Endothelial cell of hepatic sinusoid (primary cell): ENCODE measurements around the gene CTBP2.

Experiments
- in situ Hi-C: cut with HindIII; loops from 2 replicates; pipeline ENCODE4 v1.10.0; 2017; ENCODE audit warnings: low sequenced_read_pairs

The CTBP2 gene

DNA sequence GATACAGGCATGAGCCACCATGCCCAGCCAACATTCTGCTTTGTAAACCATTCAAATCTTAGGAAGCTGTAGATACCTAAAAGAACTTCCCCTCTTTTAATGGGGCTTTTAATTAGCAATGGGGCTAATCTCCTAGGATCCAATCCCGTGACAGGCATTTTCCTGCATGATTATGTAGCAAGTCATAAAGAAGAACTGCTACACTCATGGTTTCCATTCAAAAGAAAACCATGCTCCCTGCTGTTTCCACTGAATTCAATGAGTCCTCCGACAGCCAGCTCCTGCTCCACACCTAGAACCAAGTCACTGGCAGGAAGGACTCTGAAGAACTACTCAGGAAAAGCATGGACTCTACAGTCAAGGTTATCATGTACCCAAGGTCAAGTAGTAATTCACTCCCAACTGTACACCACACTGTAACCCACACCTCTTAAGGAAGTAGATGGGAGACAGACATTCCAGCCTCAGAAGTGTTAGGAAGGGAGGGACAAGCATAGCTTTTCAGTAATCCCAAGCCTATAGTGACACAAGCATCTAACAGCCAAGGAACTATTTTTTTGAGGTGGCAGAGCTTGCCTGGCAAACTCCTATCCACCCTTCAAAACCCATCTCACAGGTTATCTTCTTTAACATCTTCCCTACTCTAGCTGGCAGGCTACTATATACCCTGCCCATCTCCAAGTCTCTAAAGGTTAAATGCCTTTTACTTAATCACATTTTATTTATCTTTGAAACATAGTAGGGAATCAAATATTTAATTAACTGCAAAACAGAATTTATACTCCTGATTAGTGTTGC is 47.5 kb downstream of the CTBP2 start:
- in situ Hi-C loops = no loop called here

DNA sequence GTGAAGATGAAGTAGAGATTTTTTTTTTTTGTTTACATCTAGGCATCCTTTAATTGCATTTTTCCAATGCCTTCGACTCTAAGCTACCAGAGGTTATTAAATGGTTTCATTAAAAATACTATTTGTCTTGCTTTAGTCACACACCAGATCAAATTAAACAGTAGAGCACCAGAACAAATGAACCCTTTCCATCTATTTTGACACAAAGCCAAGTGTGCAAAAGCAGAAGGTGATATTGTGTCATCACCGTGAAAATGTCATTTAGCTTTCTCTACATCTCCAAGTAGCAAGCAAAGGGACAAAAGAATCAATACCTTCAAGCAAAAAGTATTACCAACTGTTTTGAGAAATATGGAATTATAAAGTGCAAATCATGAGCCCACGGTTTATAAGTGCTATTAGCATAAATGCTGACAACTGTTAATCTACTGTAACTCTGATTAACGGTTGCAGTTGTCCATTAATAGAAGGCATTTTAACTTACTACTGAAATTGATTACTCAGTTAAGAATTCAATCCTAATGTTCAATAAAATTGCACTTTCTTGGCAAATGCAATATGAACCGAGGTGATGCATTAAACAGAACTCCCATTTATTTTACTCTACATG is 49.1 kb downstream of the CTBP2 start:
- in situ Hi-C loops = no loop called here

DNA sequence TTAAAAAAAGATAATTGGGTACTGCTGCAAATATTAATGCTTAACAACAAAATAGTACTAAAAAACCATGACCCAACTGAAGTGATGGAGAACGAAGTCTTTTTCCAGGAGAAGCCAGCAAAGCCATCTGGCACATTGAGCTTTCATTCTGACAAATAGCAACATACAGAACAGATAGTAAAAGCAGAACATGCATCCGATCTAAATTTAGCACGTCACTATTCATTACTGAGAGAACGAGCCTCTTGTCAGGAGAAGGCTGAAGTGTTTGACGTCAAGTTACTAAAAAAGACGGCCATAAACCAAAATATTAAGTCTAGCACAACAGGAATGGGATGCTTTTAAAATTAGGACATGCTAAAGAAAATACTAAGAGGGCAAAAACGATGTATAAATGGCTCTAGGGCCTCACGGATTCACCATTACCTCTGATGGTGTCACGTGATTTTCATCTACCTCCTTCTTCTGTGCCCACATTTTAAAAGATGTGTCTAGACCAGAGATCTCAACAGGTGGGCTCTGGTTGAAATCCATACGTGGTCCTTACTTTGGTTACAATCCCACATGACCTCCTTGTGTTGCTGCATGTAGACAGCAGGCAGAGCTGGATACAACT is 52.3 kb downstream of the CTBP2 start:
- in situ Hi-C loops = loop anchor here (5.0 to 10.0 kb wide), 3 partner anchors 64 to 107 kb away; no protein-coding TSS in a partner anchor

DNA sequence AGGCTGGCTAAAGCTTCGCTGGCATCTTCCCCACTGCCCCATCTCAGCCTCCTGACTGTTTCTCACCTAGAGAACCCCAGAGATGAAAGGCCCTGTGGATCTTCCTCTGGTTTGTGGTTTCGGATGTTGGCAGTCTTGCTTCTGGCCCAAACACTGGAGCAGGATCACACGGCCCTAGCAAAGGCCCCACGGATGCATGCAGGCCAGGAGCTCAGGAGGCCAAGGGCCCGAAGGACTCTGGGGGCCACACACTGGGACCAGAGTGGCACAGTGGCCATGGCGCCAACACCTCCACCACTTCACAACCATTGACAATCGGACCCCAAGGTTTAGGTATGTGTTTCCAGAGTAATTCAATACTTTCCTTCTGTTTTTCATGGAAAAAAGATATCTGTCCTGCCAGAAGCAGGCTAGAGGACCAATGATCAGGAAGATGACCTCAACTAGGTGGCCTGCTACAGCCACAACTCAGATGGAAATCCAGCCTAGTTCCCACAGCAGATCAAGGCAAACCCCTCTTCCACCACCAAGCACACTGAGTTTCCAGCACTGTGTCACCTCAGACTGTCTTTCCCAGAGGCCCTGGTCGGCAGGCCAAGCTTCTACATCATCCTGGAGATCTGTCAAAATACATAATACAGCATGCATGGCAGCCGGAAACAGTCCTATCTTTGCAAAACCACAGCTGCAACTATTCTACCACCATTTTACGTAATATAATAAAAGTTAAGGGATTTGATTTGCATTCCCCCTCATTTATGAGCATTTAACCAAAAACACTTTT is 53.0 kb downstream of the CTBP2 start:
- in situ Hi-C loops = loop anchor here (5.0 to 10.0 kb wide), 3 partner anchors 65 to 107 kb away; no protein-coding TSS in a partner anchor

DNA sequence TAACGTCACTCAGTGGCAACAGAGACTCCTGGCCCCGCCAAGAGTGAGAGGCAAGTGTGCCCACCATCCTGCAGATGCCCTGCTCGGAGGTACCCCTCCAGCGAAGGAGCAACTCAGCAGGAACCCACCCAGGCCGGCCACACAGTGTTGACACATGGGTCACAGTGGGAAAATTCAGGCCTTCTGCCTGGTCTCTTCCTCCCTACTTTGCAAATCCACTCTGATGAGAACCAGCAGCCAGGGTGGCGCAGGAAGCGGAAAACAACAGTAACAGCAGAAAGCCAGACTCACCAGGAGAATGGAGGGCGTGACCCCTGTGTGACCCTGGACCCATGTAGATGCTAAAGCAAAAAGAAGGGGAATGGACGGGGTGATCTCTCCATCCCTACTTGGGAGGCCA is 53.8 kb downstream of the CTBP2 start:
- in situ Hi-C loops = loop anchor here (5.0 to 10.0 kb wide), 3 partner anchors 64 to 108 kb away; no protein-coding TSS in a partner anchor

DNA sequence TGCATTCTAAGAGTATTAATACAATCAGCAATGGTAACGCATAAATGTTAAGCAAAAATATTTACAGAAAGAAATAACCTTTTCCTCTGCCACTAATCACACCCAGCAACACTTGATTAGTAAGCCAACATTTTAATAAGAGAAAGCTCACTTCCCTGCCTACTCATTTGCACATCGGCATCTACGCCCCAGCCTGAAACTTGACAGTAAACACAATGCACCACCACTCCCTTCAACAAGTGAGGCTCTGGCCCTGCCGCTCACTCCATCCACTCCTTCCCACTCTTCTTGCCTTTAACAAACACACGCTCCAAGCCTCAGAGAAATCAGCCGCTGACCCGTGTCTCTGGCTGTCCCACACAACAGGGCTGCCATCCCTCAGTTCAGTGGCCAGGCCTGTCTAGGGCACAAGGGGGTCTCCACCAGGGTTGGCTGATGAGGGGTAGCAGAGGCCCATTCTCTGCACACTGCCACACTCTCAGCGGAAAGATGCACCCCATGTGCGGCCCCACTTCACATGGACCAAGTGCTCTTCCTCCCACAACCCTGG is 54.6 kb downstream of the CTBP2 start:
- in situ Hi-C loops = loop anchor here (5.0 to 10.0 kb wide), 3 partner anchors 63 to 109 kb away; no protein-coding TSS in a partner anchor

DNA sequence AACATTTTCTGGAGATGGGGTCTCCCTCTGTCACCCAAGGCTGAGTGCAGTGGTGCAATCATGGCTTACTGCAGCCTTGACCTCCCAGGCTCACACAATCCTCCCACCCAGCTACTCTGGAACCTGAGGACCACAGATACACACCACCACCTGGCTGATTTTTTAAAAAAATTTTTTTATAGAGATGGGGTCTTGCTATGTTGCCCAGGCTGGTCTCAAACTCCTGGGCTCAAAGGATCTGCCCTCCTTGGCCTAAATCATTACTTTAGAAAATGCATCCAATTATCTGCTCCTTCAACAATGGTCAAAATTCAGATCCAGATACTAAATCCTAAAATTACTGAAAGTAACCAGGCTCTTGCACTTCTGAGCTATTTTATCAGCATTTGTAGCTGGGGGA is 55.2 kb downstream of the CTBP2 start:
- in situ Hi-C loops = loop anchor here (5.0 to 10.0 kb wide), 3 partner anchors 63 to 110 kb away; no protein-coding TSS in a partner anchor

DNA sequence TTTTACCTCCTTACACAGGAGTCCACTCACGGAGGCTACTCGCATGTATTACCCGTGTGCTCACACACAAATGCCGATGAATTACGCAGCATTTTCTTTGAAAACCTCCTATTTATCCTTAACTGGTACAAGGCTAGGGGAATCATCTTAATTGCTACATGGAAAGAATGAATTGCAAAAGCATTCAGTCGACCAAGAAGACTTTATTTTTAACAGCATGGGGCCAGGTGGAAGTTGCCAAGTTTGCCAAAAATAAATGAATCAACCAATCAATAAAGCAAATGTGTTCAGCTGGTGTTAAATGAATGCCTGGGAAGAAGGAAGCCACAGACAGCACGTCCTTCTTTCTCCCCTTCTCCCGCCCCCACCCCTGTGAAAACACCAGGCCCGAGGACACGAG is 55.8 kb downstream of the CTBP2 start:
- in situ Hi-C loops = loop anchor here (10.0 kb wide), 1 partner anchor 110 kb away; no protein-coding TSS in a partner anchor

DNA sequence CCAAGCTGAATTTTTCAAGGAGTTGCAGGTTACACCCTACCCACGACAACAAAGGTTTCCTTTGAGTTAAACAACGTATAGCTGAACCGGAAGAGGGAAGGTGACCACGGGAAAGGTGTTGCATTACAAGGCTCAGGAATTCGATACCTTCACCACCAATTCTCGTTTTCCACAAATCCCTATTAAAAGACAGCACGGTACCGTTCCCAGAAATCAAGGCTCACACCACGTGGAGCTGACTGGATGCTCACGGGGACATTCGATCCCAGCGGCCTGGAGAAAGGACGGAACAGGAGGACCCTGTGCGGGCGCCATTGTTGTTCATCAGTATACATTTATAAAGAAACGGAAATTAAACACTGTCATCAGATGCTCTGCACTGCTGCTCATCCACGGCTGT is 56.4 kb downstream of the CTBP2 start:
- in situ Hi-C loops = loop anchor here (10.0 kb wide), 1 partner anchor 111 kb away; no protein-coding TSS in a partner anchor

DNA sequence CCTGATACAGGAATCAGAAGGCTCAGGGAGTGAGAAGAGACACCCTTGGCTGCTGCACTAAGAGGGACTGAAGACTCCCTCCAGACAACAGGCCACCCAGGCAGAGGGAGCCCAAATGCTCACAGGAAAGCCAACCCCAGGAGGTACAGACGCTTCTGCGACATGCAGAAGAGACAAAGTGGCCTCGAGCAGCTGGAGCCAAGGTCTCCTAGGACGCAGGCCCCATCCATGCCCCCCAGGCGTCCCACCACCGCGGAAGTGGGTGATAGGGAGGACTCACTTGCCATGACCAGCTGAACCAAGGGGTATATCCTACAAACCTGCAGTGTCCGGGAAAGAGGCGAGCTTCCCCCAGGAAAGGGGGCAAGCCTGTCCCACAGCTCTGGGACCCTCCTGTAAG is 56.9 kb downstream of the CTBP2 start:
- in situ Hi-C loops = loop anchor here (10.0 kb wide), 1 partner anchor 111 kb away; no protein-coding TSS in a partner anchor

DNA sequence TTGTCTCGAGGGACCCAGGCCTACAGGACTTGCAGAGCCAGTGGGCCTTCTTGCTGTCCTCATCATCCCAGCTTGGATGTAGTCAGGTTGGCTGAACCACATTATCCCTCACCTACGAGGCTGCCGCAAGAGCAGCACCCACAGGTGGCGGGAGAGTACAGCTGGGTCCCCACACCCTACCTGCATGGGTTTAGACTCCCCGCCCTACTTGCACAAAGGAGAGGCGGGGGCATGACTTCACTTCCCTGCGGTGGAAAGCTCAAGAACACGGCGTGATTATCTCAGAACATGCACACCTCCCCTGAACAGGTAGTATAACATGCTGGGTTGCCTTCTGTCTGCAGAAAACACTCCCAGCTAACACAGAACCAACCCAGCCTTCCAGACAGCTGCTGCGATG is 57.5 kb downstream of the CTBP2 start:
- in situ Hi-C loops = loop anchor here (10.0 kb wide), 1 partner anchor 112 kb away; no protein-coding TSS in a partner anchor

DNA sequence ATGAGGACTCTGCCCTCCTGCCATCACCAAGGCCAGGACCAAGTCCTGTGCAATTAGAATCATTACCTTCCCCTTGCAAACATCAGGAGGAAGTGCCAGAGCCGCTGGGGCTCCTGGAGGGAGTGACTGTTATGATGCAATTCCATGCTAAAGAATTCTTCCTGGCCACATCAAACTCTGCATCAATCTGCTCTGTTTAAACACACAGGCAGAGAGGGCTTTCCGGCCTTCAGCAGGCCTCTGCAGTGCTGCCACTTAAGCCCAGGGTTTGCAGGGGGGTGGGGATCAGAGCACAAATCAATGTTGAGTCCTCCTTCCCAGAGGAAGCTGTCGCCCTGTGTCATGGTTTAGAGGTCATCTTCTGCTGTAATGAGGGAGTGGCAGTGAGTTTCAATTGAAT is 58.1 kb downstream of the CTBP2 start:
- in situ Hi-C loops = loop anchor here (10.0 kb wide), 1 partner anchor 113 kb away; no protein-coding TSS in a partner anchor

DNA sequence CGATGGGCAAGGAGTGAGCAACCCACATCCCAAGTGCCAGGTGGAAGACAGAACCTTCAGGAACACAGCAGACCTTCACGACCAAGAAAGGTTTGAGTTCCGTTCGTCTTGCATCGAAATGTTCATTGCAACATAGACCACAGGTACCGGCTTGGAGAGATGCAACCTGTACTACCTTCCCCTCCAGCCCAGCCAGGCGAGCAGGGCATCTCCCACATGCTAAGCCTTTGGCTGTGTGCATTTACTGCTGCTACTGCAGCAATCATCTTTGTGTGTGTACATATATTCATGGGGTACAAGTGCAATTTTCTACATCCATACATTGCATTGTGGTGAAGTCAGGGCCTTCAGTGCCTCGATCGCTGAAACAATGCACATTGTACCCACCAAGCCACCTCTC is 58.8 kb downstream of the CTBP2 start:
- in situ Hi-C loops = loop anchor here (10.0 kb wide), 1 partner anchor 113 kb away; no protein-coding TSS in a partner anchor

DNA sequence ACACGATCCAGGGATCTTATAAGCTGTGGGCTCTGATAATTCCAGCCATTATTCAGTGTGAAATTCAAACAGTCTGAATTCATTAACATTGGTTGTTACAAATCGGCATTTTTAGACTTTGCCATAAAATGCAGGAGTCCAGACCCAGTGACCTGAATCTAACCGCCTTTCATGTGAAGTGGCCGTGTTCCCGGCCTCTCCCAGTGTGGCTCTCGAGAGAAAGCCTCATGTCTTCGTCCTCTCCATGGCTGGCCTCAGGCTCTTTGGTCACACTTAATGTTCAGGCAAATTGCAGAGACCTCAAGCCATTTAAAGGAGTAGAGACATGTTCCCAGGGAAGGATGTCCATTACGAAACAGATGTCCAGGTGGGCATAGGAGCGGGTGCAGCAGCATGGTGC is 59.3 kb downstream of the CTBP2 start:
- in situ Hi-C loops = loop anchor here (10.0 kb wide), 1 partner anchor 114 kb away; no protein-coding TSS in a partner anchor

DNA sequence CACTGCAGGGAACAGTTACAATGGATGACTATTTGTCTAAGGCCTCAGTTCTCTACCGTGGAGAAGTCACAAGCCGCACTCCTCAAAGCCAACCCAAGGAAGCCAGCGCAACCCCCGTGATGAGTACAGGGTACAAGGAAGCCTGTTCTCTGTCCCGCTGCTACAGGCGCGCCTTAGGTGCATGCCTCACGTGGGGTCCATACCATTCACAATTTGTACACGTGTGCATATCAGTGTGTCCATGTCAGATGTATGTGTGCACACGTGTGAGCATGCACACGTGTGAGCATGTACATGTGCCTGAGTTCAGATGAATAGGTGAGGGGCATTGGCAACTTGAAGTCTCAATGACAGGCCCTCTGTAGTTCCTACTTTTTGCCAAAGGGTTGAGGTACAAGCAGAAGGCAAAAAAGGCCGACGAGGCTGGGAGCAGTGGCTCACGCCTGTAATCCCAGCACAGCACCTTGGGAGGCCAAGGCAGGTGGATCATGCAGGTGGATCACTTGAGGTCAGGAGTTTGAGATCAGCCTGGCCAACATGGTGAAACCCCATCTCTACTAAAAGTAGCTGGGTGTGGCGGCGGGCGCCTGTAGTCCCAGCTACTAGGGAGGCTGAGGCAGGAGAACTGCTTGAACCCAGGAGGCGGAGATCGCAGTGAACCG is 62.8 kb downstream of the CTBP2 start:
- in situ Hi-C loops = no loop called here

DNA sequence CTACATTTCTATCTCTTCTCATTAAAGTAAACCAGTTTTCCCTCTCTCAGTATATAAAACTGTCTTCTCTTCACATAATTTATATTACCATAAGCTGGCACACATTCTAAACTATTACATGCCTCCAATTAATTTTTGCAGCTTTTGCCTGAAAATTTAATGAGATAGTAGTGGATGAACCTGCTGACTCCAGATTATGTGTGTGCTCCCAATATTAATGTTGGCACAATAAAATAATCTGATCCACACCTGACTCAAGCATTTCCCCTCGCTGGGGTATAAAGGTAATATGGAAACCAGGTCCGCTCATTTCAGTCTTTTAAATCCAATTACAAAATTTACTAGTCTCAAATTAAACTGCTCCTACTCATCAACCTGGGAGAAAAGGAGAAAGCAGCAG is 63.4 kb downstream of the CTBP2 start:
- in situ Hi-C loops = no loop called here

DNA sequence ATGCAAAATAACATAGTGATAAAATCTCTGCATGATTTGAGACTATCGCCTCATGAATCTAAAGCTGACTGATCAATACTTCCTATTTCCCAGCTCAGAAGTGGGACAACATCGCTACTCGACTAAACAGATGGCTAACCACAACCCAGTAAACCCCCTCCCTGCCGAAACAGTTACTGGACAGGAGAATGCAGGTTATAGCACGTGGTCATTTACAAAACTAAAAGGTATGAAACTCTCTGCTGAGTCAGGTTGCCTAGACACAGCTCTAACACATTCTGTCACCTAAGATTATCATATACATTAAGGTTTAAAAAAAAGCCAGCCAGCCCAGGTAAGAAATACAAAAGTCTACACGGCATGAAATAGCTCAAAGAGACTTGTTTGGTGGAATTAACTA is 64.0 kb downstream of the CTBP2 start:
- in situ Hi-C loops = no loop called here

DNA sequence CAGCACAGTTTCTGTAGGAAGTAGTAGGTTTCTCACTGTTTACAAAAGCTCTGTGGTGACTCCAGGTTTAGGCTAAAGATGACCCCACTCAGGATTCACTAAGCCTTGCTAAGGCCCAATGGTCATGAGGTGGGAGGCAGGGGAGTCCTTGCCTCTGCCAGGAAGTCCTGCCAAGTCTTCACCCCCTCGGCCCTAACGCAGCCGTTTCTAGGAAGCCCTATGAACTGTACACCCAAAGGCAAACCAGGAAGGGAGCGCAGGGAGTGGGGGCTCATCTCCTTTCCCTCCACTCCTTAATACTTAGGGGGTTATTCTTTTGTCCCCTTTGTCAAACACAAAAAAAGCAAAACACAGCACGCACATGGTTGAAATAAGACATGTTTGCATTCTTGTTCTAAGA is 64.6 kb downstream of the CTBP2 start:
- in situ Hi-C loops = no loop called here

DNA sequence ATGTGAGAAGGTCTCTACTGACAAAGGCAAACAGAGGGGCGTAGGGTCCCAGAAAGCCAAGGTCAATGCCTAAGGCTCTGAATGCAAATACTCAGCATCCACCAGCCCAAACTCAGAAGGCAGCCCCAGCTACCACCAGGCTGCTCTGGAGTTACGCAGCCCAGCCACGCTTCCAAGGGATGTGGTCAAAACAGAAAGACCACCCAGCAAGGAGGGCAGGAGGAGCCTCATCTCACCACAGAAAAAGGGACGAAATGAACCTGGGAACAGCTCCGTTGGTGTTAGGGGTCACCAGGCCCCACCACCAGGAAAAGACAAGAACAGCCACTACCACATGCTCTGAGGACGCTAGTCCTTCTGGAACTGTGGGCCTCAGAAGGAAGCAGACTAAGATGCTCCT is 65.1 kb downstream of the CTBP2 start:
- in situ Hi-C loops = no loop called here

DNA sequence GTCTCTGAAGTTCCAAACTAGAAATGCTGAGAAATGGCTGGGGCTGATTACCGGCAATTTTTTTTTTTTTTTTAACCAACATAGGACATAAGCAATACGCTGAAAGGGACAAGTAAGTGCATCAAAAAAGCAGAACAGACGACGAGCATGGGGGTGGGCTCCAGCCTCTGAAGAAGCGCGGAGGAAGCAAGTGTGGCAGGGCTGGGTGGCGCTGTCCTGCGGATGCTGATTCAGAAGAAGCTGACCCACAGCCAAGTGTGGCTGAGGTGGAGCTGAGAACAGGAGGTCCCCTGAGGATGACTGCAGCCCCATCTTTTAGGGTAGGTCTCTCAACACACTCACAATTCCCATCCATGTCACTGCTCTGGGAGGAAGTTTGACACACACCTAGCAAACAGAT is 65.6 kb downstream of the CTBP2 start:
- in situ Hi-C loops = no loop called here
